Measurements from ENCODE around the gene GOLIM4.
"Not testable (repeated sequence)": the region's sequence is repeated elsewhere in the genome, so short reads cannot be mapped to it uniquely, and the experiment has no call there.

The GOLIM4 gene

DNA sequence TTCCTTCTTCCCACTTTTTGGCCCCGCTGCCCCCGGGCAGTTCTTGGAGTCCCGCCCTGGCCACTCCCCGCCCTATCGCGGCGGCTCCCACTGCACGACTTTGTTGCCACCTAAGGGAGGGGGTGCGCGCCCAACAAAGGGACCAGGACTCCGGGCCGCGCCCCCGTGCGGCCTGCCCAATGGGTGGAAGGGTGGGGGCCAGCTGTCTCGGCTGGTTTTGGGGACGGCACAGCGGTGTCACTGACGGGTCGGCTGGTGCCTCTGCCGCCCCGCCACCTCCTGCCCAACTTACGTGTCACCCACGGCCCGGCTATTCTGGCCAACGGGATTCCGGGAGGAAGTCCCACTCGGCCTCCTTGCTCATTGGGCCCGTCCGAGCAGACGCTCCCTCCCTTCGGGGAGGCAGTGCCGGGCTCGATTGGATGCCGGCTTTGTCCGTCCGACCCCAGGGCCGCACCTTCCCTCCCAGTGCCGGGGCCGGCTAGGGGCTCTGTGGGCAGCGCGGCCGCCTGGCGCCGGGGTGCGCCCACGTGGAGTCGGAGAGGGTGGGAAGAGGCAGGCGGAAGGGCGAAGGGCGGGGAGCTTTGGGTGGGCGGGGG is at the start of gene GOLIM4:
GOLIM4 (minus strand) TSS at position 314 of the 599 bp plus-strand sequence. CDS start 639 bp downstream, outside the sequence.
- no peaks in the 10 kb centered on the region; the same call in 1 of the 2 replicates for H3K36me3 ChIP-seq (replicated peaks)
- no peaks in the 10 kb centered on the region for H3K9me3 ChIP-seq
- in situ Hi-C loops (cut with MboI; ENCODE audit: low sequenced_read_pairs) = no loop called here
- H3K4me3 ChIP-seq = peak within 1 kb of the TSS; percentile 65
- no peaks in the 10 kb centered on the region for H3K27me3 ChIP-seq (ENCODE audit: low read depth)
- peaks cover 44% of the 10 kb centered on the region for H3K4me1 ChIP-seq
- peak; percentile 96 for DNase-seq (ENCODE audit: low spot score in 2 of 2)

- Histone ChIP-seq H3K4me3 (no peak overlapping the region), H3K9me3 (no peaks in the 10 kb centered on the region), H3K4me1 (no peaks in the 10 kb centered on the region), H3K27me3 (ENCODE audit: low read depth) (no peaks in the 10 kb centered on the region), H3K36me3 (replicated peaks) (no peaks in the 10 kb centered on the region)
- DNase-seq (ENCODE audit: low spot score in 2 of 2) = no peak
- in situ Hi-C loops (cut with MboI; ENCODE audit: low sequenced_read_pairs) = no loop called here
Measured at GRCh38 chr3:168141405-168141998, 45.8 kb upstream of the GOLIM4 start.

DNA sequence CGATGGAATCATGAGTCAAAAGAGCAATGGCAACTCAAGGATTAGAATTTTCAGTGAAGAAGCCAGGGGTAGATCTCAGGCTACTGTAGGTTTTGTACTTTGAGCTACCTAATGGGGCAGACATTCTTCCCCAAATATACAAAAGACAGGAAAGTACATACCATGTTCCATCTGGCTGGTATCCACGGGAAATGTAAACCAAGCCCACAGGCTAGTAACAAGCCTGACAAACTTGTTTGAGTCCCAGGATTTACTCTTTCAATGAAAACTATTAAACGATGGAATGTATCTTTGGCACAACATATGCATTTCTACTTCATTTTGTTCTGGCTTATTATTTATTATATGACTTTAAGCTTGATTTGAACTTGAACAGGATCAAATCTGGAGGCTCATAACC is 44.2 kb upstream of the GOLIM4 start:
- Histone ChIP-seq H3K4me1 (no peaks in the 10 kb centered on the region), H3K36me3 (replicated peaks) (no peaks in the 10 kb centered on the region), H3K9me3 (no peaks in the 10 kb centered on the region), H3K27me3 (ENCODE audit: low read depth) (no peaks in the 10 kb centered on the region), H3K4me3 (no peak overlapping the region)
- DNase-seq (ENCODE audit: low spot score in 2 of 2) = no peak
- in situ Hi-C loops (cut with MboI; ENCODE audit: low sequenced_read_pairs) = no loop called here

DNA sequence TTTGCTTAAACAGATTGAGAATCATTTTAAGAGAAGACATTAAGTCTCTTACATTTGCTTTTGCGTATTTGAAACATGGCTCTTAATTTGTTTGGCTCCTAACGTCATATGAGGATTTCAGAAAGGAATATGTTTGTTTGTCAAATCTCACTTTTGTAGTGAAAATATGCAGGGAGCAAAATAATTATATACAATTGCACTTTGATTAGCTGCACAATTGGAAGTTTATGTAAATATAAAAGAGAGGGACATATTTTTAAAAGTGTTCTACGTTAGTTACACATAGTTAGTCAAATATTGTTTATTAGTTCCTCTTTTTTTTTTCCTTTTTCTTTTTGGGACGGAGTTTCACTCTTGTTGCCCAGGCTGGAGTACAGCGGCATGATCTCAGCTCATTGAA is 42.7 kb upstream of the GOLIM4 start:
- no peaks in the 10 kb centered on the region for H3K27me3 ChIP-seq (ENCODE audit: low read depth)
- H3K9me3 ChIP-seq = peaks cover 2% of the 10 kb centered on the region; the same call in 1 of the 2 replicates
- DNase-seq (ENCODE audit: low spot score in 2 of 2) = no peak
- no peak overlapping the region for H3K4me3 ChIP-seq
- H3K36me3 ChIP-seq (replicated peaks) = no peaks in the 10 kb centered on the region
- in situ Hi-C loops (cut with MboI; ENCODE audit: low sequenced_read_pairs) = no loop called here
- H3K4me1 ChIP-seq = no peaks in the 10 kb centered on the region

DNA sequence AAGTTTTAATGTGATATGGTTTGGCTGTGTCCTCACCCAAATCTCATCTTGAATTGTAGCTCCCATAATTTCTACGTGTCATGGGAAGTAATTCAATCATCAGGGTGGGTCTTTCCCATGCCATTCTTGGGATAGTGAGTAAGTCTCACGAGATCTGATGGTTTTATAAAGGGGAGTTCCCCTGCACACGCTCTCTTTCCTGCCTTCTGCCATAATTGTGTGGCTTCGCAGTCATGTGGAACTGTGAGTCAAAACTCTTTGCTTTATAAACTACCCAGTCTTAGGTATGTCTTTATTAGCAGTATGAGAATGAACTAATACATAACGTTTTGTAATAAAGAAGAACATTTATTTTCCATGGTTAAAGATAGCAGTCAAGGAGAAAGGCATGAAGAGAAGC is 39.2 kb upstream of the GOLIM4 start:
- peaks cover 2% of the 10 kb centered on the region; the same call in 1 of the 2 replicates for H3K9me3 ChIP-seq
- no peaks in the 10 kb centered on the region for H3K36me3 ChIP-seq (replicated peaks)
- H3K27me3 ChIP-seq (ENCODE audit: low read depth) = no peaks in the 10 kb centered on the region
- no peak overlapping the region for H3K4me3 ChIP-seq
- in situ Hi-C loops (cut with MboI; ENCODE audit: low sequenced_read_pairs) = no loop called here
- no peak for DNase-seq (ENCODE audit: low spot score in 2 of 2)
- H3K4me1 ChIP-seq = no peaks in the 10 kb centered on the region

GRCh38 chr3:168130250-168130649 is 34.5 kb upstream of the GOLIM4 start:
- H3K9me3 ChIP-seq; H3K27me3 ChIP-seq (ENCODE audit: low read depth); DNase-seq (ENCODE audit: low spot score in 2 of 2); H3K4me1 ChIP-seq; H3K36me3 ChIP-seq (replicated peaks); in situ Hi-C loops (cut with MboI; ENCODE audit: low sequenced_read_pairs); H3K4me3 ChIP-seq: not testable (repeated sequence)

DNA sequence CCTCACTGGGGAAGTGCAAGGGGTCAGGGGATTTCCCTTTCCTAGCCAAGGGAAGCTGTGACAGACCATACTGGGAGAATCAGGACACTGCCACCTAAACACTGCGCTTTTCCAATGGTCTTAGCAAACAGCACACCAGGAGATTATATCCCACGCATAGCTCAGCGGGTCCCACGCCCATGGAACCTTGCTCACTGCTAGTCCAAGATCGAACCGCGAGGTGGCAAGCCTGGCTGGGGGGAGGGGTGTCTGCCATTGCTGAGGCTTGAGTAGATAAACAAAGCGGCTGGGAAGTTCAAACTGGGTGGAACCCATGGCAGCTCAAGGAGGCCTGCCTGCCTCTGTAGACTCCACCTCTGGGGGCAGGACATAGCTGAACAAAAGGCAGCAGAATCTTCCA is 32.7 kb upstream of the GOLIM4 start:
- H3K27me3 ChIP-seq (ENCODE audit: low read depth); in situ Hi-C loops (cut with MboI; ENCODE audit: low sequenced_read_pairs): not testable (repeated sequence)

GRCh38 chr3:168127466-168127865 is 31.7 kb upstream of the GOLIM4 start:
- DNase-seq (ENCODE audit: low spot score in 2 of 2) = no peak
- Histone ChIP-seq H3K36me3 (replicated peaks) (no peaks in the 10 kb centered on the region), H3K4me1 (peaks cover 13% of the 10 kb centered on the region), H3K27me3 (ENCODE audit: low read depth) (no peaks in the 10 kb centered on the region), H3K4me3 (no peak overlapping the region), H3K9me3 (no peaks in the 10 kb centered on the region; the same call in 1 of the 2 replicates)
- in situ Hi-C loops (cut with MboI; ENCODE audit: low sequenced_read_pairs) = no loop called here

More for the DNA sequence above, 32.7 kb upstream of the GOLIM4 start:
- H3K9me3 ChIP-seq; H3K4me1 ChIP-seq; DNase-seq (ENCODE audit: low spot score in 2 of 2); H3K4me3 ChIP-seq; H3K36me3 ChIP-seq (replicated peaks): not testable (repeated sequence)

GRCh38 chr3:168124791-168125190 is 29.1 kb upstream of the GOLIM4 start:
- in situ Hi-C loops (cut with MboI; ENCODE audit: low sequenced_read_pairs) = no loop called here
- H3K4me1 ChIP-seq = peaks cover 26% of the 10 kb centered on the region
- H3K27me3 ChIP-seq (ENCODE audit: low read depth) = no peaks in the 10 kb centered on the region
- no peaks in the 10 kb centered on the region for H3K36me3 ChIP-seq (replicated peaks)
- no peak for DNase-seq (ENCODE audit: low spot score in 2 of 2)
- H3K4me3 ChIP-seq = no peak overlapping the region
- H3K9me3 ChIP-seq = no peaks in the 10 kb centered on the region; the same call in 1 of the 2 replicates

- Histone ChIP-seq H3K4me1 (peaks cover 26% of the 10 kb centered on the region), H3K9me3 (no peaks in the 10 kb centered on the region; the same call in 1 of the 2 replicates), H3K36me3 (replicated peaks) (no peaks in the 10 kb centered on the region), H3K27me3 (ENCODE audit: low read depth) (no peaks in the 10 kb centered on the region), H3K4me3 (no peak overlapping the region)
- in situ Hi-C loops (cut with MboI; ENCODE audit: low sequenced_read_pairs) = no loop called here
- no peak for DNase-seq (ENCODE audit: low spot score in 2 of 2)
Measured at GRCh38 chr3:168124291-168124690, 28.6 kb upstream of the GOLIM4 start.

DNA sequence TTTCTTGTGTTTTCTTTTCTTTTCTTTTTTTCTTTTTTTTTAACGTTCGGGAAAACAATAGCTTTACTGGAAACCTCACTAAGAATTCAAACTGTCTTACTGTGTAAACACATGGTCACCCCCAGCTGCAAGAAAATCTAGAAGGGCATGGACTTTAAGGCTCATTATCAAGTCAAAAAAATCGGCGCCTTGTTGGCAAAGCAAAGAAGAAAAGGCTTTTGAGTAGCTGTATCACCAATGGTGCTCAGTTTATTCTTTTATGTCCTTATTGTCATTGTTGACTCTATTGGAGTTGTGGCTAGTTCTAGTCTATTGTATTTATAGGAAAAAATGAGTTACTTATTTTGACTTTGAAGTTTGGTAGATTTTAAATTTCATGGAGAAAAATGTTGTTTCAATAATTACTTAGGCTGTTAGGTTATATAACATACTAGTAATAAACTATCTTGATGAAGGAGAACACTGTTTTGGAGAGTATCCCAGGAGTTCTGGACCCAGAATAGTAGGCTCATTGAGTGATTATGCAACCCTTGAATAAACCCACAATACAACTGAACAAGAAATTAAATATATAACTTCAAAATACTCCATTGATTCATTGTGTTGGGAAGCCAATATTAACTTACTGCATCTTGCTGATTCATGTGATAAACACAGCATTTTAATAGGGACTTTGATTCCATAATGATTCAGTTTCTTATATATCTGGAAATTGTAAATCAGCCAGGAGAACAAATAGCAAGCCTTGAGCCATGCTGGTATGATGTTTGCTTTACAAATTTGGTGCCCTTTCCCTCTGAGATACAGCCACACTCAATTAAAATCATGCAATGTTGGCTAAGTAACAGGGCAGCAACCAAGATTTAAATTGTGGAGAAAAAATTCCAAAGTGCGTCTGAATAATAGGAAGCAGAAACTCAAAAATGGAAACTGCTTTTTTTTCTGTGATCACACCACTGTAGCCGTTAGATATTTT is 27.8 kb upstream of the GOLIM4 start:
- in situ Hi-C loops (cut with MboI; ENCODE audit: low sequenced_read_pairs) = no loop called here
- Histone ChIP-seq H3K27me3 (ENCODE audit: low read depth) (no peaks in the 10 kb centered on the region), H3K4me1 (peaks cover 26% of the 10 kb centered on the region), H3K9me3 (no peaks in the 10 kb centered on the region; the same call in 1 of the 2 replicates), H3K36me3 (replicated peaks) (no peaks in the 10 kb centered on the region), H3K4me3 (no peak overlapping the region)
- DNase-seq (ENCODE audit: low spot score in 2 of 2) = peak; percentile 39 to 45

GRCh38 chr3:168121184-168122017 is 25.7 kb upstream of the GOLIM4 start:
- Histone ChIP-seq H3K4me1 (peaks cover 24% of the 10 kb centered on the region), H3K27me3 (ENCODE audit: low read depth) (no peaks in the 10 kb centered on the region), H3K9me3 (no peaks in the 10 kb centered on the region), H3K36me3 (replicated peaks) (no peaks in the 10 kb centered on the region), H3K4me3 (no peak overlapping the region)
- in situ Hi-C loops (cut with MboI; ENCODE audit: low sequenced_read_pairs) = no loop called here
- no peak for DNase-seq (ENCODE audit: low spot score in 2 of 2)

DNA sequence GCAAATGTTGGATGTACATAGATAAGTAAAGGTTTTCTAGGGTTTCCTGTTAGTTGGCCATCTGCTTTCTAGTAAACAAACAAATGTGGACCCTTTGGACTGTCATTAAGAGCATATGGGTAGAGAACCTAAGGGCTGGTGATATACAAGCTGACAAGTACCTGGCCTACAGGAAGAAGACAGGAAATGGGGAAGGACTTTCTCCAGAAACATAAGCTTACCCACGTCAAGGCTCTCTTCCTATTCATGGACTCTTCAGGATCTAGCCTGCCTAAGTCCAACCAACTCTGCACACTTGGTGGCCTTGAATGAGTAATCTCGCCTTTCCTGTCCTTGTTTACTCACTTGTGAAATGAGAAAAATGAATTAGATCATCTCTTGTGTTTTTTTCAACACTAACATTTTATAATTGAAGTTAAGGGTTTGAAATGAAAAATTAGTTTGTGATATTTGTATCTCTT is 22.2 kb upstream of the GOLIM4 start:
- in situ Hi-C loops (cut with MboI; ENCODE audit: low sequenced_read_pairs) = no loop called here
- DNase-seq (ENCODE audit: low spot score in 2 of 2) = no peak

More for the DNA sequence above, 22.2 kb upstream of the GOLIM4 start:
- H3K9me3 ChIP-seq = no peaks in the 10 kb centered on the region
- H3K4me1 ChIP-seq = peaks cover 18% of the 10 kb centered on the region
- H3K36me3 ChIP-seq (replicated peaks) = no peaks in the 10 kb centered on the region
- H3K27me3 ChIP-seq (ENCODE audit: low read depth) = no peaks in the 10 kb centered on the region
- H3K4me3 ChIP-seq = no peak overlapping the region
